GM10266 (cell line): Measurements from ENCODE around the gene ZNF77.
"Not testable (repeated sequence)": the region's sequence is repeated elsewhere in the genome, so short reads cannot be mapped to it uniquely, and the experiment has no call there.

Experiments
- DNase-seq: peaks from one replicate; pipeline ENCODE4 v3.0.0; 2012; ENCODE audit errors: extremely low spot score
- TF ChIP-seq, protein P1 (sequence below): IDR thresholded peaks from 2 replicates; pipeline ENCODE4 v1.5.1; 2012; ENCODE audit warnings: mild to moderate bottlenecking, low read depth; ENCODE audit not compliant: control insufficient read depth, insufficient read depth; ENCODE audit errors: missing control alignments

Gene ZNF77

DNA sequence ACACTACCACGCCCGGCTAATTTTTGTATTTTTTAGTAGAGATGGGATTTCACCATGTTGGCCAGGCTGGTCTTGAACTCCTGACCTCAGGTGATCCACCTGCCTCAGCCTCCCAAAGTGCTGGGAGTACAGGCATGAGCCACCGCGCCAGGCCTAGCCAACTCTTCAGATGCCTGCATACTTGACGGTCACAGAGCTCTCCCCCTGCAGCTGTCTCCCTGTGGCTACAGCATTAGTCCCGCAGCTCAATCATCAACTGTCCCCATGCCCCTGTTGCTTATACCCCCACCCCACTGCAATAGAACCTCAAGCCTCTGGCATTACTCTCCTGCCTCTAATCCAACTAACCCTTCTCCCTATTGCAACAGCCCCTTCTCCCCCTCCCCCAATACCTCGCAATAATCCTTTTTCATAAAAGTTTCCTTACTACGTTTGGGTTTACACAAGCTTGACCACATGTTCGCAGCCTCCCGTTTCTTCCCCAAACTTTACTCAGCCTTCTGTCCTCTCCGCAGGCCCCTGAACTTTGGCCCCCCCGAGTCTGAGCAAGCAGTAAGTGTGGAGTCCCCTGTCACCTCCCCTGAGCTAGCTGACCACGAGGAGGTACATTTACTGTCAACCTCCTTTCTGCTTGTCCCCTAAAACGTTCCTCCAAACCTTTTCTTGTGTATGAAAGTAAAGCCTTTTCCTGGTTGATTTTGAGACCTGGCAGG, 1.7 kb downstream of the ZNF77 start:
- TF ChIP-seq, protein P1, sequence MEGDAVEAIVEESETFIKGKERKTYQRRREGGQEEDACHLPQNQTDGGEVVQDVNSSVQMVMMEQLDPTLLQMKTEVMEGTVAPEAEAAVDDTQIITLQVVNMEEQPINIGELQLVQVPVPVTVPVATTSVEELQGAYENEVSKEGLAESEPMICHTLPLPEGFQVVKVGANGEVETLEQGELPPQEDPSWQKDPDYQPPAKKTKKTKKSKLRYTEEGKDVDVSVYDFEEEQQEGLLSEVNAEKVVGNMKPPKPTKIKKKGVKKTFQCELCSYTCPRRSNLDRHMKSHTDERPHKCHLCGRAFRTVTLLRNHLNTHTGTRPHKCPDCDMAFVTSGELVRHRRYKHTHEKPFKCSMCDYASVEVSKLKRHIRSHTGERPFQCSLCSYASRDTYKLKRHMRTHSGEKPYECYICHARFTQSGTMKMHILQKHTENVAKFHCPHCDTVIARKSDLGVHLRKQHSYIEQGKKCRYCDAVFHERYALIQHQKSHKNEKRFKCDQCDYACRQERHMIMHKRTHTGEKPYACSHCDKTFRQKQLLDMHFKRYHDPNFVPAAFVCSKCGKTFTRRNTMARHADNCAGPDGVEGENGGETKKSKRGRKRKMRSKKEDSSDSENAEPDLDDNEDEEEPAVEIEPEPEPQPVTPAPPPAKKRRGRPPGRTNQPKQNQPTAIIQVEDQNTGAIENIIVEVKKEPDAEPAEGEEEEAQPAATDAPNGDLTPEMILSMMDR: no peak
- no peak for DNase-seq

GRCh38 chr19:2935863-2936262, 8.9 kb downstream of the ZNF77 start:
- DNase-seq: not testable (repeated sequence)

- TF ChIP-seq, protein P1: no peak
- no peak for DNase-seq
Measured at GRCh38 chr19:2933490-2933910, 11.3 kb downstream of the ZNF77 start.

DNA sequence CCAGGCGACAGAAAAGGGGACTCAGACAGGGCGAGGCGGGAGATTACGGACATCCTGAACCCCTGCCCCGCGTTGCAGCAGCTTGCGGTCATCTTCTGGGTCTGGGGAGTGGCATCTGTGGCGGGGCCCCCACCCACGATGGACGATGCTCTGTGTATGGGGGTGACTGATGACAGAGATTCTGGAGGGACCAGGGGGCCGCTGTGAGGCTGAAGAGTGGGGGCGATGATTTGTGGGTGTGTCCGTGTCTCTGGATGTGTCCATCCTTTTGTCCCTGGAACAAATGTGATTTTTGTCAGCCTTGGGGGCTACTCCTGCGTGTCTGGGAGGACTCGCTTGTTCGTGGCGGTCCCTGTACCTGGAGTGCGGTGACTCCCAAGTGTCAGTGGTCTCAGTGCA, 17.7 kb downstream of the ZNF77 start:
- TF ChIP-seq, protein P1: no peak
- no peak for DNase-seq

DNA sequence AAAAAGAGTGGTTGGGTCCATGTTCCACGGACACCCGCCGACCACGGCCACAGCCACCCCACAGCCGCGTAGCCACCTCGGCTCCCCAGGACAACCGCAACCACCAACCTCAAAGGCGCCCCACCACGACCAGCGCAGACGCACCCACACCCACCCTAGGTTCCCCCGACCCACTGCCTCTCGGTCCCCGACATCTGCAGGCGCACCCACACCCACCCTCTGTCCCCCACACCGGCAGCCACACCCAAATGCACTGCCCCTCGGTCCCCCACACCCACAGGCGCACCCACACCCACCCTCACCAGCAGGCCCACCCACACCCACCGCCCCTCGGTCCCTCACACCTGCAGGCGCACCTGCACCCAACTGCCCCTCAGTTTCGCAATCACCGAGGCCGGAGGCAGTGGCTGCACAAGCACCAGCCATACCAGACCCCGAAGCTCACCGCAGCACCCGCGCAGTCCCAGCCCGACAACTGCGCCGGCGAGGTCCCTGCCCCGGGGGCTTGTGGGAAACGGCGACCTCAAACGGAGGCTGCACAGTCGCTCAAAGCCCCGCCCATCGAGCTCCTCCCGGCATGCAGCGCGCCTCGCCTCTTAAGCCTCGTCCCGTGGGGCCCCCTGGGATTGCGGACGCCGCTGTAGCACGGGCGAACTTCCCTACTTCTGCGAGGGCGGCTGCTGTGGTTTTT, 18.3 kb downstream of the ZNF77 start:
- TF ChIP-seq, protein P1: no peak
- DNase-seq: no peak

- DNase-seq: no peak
- TF ChIP-seq, protein P1: no peak
Measured at GRCh38 chr19:2923510-2923909, 21.3 kb downstream of the ZNF77 start.

GRCh38 chr19:2922987-2923386, 21.8 kb downstream of the ZNF77 start:
- TF ChIP-seq, protein P1: no peak
- DNase-seq: no peak
